ENCODE measurements around the gene BANP. TPM values are rescaled to one million over a fixed set of nuclear protein-coding genes. Genes with fewer than 3 reads are reported as not detected.
"Not testable (repeated sequence)": the region's sequence is repeated elsewhere in the genome, so short reads cannot be mapped to it uniquely, and the experiment has no call there.

The BANP gene
- total RNA-seq, 1 donor from 2014 or later: 44.9 TPM

- H3K27ac Mint-ChIP-seq: peak overlapping the region; percentile 10
- no peaks in the 10 kb centered on the region for H3K27me3 Mint-ChIP-seq
- no peak overlapping the region for H3K4me3 Mint-ChIP-seq
- H3K9me3 Mint-ChIP-seq: no peaks in the 10 kb centered on the region
- peaks cover 48% of the 10 kb centered on the region for H3K4me1 Mint-ChIP-seq
- no peak for DNase-seq
- intact Hi-C loops (cut with micrococcal nuclease): loop anchor here (2.0 kb wide), 1 partner anchor 21 kb away; no protein-coding TSS in a partner anchor
- peaks cover 62% of the 10 kb centered on the region for H3K36me3 Mint-ChIP-seq (ENCODE audit: low read depth)
Measured at GRCh38 chr16:87978127-87978526, 26.9 kb downstream of the BANP start.

GRCh38 chr16:87979352-87979751 is 28.1 kb downstream of the BANP start:
- H3K4me1 Mint-ChIP-seq: peaks cover 49% of the 10 kb centered on the region
- H3K27me3 Mint-ChIP-seq: no peaks in the 10 kb centered on the region
- H3K36me3 Mint-ChIP-seq (ENCODE audit: low read depth): peaks cover 58% of the 10 kb centered on the region
- no peak overlapping the region for H3K27ac Mint-ChIP-seq
- DNase-seq: no peak
- no peaks in the 10 kb centered on the region for H3K9me3 Mint-ChIP-seq
- intact Hi-C loops (cut with micrococcal nuclease): loop anchor here (2.0 kb wide), 1 partner anchor 23 kb away; no protein-coding TSS in a partner anchor
- H3K4me3 Mint-ChIP-seq: no peak overlapping the region

- intact Hi-C loops (cut with micrococcal nuclease): loop anchor here (2.0 kb wide), 2 partner anchors 17 to 23 kb away; no protein-coding TSS in a partner anchor
- H3K27ac Mint-ChIP-seq, DNase-seq, H3K27me3 Mint-ChIP-seq, H3K9me3 Mint-ChIP-seq: not testable (repeated sequence)
- peaks cover 59% of the 10 kb centered on the region for H3K36me3 Mint-ChIP-seq (ENCODE audit: low read depth)
- H3K4me1 Mint-ChIP-seq: peaks cover 50% of the 10 kb centered on the region
- H3K4me3 Mint-ChIP-seq: peak overlapping the region; percentile 2
Measured at GRCh38 chr16:87979911-87980630, 28.8 kb downstream of the BANP start.

DNA sequence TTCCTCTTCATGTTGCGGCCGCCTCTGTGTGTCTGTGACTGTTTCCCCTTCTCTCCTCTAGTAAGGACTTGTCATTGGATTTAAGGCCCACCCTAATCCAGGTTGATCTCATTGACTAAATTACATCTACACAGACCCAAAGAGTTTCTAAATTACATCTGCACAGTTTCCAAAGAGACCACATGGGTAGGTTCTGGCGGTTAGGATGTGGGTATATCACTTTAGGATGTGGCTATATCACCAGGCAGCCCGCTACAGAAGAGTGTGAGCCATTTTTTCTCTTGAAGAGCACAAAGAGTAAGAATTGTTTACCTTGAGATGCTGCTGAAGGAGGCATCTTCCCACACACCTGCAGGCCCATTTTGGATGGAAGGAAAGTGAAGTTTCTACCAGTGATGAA is 30.1 kb downstream of the BANP start:
- intact Hi-C loops (cut with micrococcal nuclease): loop anchor here (2.0 kb wide), 1 partner anchor 19 kb away; no protein-coding TSS in a partner anchor
- peaks cover 61% of the 10 kb centered on the region for H3K36me3 Mint-ChIP-seq (ENCODE audit: low read depth)
- peak; percentile 87 for DNase-seq

DNA sequence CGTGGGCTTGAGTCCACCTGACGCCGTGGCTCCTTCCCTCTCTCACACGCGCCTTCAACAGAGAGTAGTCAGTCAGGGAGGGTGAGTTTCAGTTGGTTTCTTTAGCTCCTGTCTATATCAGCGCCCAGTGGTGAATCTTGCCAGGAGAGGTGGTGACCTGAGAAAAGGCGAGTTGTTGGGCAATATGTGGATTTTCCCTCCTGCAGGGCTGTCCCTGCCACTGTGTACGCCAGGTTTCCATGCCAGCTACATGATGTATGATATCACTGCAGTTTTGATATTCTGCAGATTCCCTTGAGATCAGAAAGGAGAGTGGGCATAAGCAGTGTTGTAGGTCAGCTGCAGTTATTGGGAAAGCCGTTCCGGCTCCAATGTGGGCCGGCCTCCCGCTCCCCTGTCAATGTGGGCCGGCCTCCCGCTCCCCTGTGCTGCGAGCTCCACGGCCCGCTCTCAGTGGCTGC is 31.4 kb downstream of the BANP start:
- Mint-ChIP-seq H3K4me1 (peaks cover 54% of the 10 kb centered on the region), H3K27ac (peak overlapping the region; percentile 80), H3K9me3 (no peaks in the 10 kb centered on the region), H3K4me3 (no peak overlapping the region), H3K36me3 (ENCODE audit: low read depth) (peaks cover 59% of the 10 kb centered on the region), H3K27me3 (no peaks in the 10 kb centered on the region)
- DNase-seq: no peak
- intact Hi-C loops (cut with micrococcal nuclease): no loop called here

More for the DNA sequence above, 30.1 kb downstream of the BANP start:
- peak overlapping the region; percentile 80 for H3K27ac Mint-ChIP-seq
- H3K9me3 Mint-ChIP-seq, H3K27me3 Mint-ChIP-seq: not testable (repeated sequence)
- peak overlapping the region; percentile 43 for H3K4me3 Mint-ChIP-seq
- H3K4me1 Mint-ChIP-seq: peaks cover 55% of the 10 kb centered on the region

DNA sequence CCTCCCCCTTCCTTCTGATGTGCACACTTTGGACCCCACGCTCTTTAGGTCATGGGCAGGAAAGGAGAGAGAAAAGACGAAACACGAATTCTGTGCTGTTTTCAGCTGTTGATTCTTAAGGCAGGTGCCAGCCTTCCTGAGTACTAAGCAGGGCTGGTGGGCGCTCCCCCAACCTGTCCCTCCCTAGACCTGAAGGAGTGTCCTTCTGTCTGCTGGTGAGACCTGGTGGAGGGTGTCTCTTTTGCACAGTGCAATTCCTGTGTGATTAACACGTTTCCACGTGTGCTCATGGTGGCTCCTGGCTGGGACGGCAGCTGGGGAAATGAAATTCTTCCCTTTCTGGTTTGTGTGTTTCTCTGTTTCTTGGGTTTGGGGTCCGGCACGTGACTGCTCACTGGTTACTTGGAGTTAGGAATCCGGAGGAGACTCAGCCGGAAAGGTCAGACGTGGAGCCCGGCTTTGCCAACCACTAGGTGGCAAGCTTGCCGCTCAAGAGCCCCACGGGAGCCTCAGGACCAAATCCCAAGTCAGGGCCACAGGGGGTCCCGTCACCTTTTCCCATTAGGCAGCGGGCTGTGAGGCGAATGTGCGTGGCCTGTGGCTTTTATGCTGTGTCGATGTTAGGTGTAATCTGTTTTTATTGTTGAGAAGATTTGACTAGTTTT is 32.0 kb downstream of the BANP start:
- H3K9me3 Mint-ChIP-seq; intact Hi-C loops (cut with micrococcal nuclease); H3K27me3 Mint-ChIP-seq; H3K4me3 Mint-ChIP-seq; DNase-seq: not testable (repeated sequence)
- peaks cover 58% of the 10 kb centered on the region for H3K36me3 Mint-ChIP-seq (ENCODE audit: low read depth)
- peaks cover 54% of the 10 kb centered on the region for H3K4me1 Mint-ChIP-seq
- H3K27ac Mint-ChIP-seq: peak overlapping the region; percentile 80

- intact Hi-C loops (cut with micrococcal nuclease); H3K27me3 Mint-ChIP-seq; H3K27ac Mint-ChIP-seq; H3K4me3 Mint-ChIP-seq; H3K9me3 Mint-ChIP-seq: not testable (repeated sequence)
- H3K36me3 Mint-ChIP-seq (ENCODE audit: low read depth): peaks cover 56% of the 10 kb centered on the region
- peak; percentile 68 for DNase-seq
- peaks cover 54% of the 10 kb centered on the region for H3K4me1 Mint-ChIP-seq
Measured at GRCh38 chr16:87983737-87984097, 32.5 kb downstream of the BANP start.

- intact Hi-C loops (cut with micrococcal nuclease); H3K9me3 Mint-ChIP-seq; H3K27me3 Mint-ChIP-seq; H3K4me3 Mint-ChIP-seq; DNase-seq: not testable (repeated sequence)
- H3K4me1 Mint-ChIP-seq: peaks cover 53% of the 10 kb centered on the region
- peak overlapping the region; percentile 13 for H3K27ac Mint-ChIP-seq
- peaks cover 56% of the 10 kb centered on the region for H3K36me3 Mint-ChIP-seq (ENCODE audit: low read depth)
Measured at GRCh38 chr16:87984180-87984579, 32.9 kb downstream of the BANP start.

DNA sequence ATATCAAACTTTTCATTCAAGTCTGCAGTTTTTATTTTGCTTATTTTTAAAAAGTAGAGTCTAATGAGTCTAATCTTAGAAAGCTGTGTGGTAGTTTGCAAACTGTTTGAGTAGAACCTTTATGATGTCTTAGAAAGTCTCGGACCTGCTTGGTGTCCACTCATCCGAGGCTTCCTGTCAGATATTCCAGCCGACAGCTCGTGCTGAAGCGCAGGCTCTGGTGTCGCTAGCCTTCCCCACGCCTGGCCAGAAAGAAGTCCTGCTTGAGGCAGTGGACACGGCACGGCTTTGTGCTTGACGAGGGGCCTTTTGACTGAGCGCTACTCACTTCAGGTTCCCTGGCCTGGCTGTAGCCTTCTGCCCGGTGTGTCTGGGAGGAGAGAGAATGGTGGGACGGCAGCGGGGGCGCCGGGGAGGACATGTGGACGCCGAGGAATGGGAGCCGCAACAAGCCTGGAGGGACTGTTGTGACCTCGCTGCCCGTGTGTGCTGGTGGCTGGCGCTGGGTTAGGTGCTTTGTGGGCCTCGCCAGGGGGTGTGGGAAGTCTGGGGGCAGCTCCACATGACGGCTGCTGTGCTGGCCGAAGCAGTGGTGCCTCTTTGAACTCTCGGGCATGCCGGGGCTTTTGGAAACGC is 33.5 kb downstream of the BANP start:
- Mint-ChIP-seq H3K4me3 (no peak overlapping the region), H3K36me3 (ENCODE audit: low read depth) (peaks cover 55% of the 10 kb centered on the region)
- intact Hi-C loops (cut with micrococcal nuclease): no loop called here

DNA sequence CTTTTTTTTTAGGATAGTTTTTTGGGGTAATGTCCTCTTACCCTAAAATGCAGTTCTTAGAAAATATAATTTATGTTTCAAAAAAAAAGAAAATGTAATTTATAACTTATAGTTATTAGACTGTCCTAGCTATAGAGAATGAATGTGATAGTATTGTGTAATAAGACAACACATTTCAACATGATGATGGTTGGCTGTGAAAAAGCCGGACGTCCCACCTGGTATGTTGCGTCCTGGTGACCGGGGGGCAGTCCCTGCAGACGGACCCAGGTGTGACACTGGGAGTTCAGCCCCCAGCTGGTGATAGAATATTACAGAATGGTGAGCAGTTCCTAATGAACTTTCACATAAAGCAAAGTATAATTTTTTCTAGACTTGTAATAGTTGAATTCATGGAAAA is 34.3 kb downstream of the BANP start:
- intact Hi-C loops (cut with micrococcal nuclease): not testable (repeated sequence)

More for the DNA sequence above, 33.5 kb downstream of the BANP start:
- Mint-ChIP-seq H3K27me3 (no peaks in the 10 kb centered on the region), H3K4me1 (peaks cover 52% of the 10 kb centered on the region), H3K27ac (peak overlapping the region; percentile 13), H3K9me3 (no peaks in the 10 kb centered on the region)
- no peak for DNase-seq

GRCh38 chr16:87986361-87986849 is 35.2 kb downstream of the BANP start:
- H3K9me3 Mint-ChIP-seq; intact Hi-C loops (cut with micrococcal nuclease); DNase-seq; H3K27me3 Mint-ChIP-seq: not testable (repeated sequence)
- H3K4me3 Mint-ChIP-seq: peak overlapping the region; percentile 22
- peaks cover 38% of the 10 kb centered on the region for H3K4me1 Mint-ChIP-seq
- H3K36me3 Mint-ChIP-seq (ENCODE audit: low read depth): peaks cover 55% of the 10 kb centered on the region
- peak overlapping the region; percentile 84 for H3K27ac Mint-ChIP-seq

More for the DNA sequence above, 34.3 kb downstream of the BANP start:
- Mint-ChIP-seq H3K27ac (peak overlapping the region; percentile 56), H3K36me3 (ENCODE audit: low read depth) (peaks cover 52% of the 10 kb centered on the region), H3K4me1 (peaks cover 44% of the 10 kb centered on the region)
- not testable (repeated sequence) for H3K9me3 Mint-ChIP-seq, DNase-seq, H3K4me3 Mint-ChIP-seq, H3K27me3 Mint-ChIP-seq

- H3K27me3 Mint-ChIP-seq; H3K9me3 Mint-ChIP-seq; H3K4me3 Mint-ChIP-seq; DNase-seq; H3K27ac Mint-ChIP-seq; intact Hi-C loops (cut with micrococcal nuclease): not testable (repeated sequence)
- Mint-ChIP-seq H3K4me1 (peaks cover 18% of the 10 kb centered on the region), H3K36me3 (ENCODE audit: low read depth) (peaks cover 47% of the 10 kb centered on the region)
Measured at GRCh38 chr16:87988596-87988995, 37.4 kb downstream of the BANP start.

GRCh38 chr16:87990254-87990653 is 39.0 kb downstream of the BANP start:
- intact Hi-C loops (cut with micrococcal nuclease); H3K27ac Mint-ChIP-seq: not testable (repeated sequence)
- peaks cover 40% of the 10 kb centered on the region for H3K36me3 Mint-ChIP-seq (ENCODE audit: low read depth)

DNA sequence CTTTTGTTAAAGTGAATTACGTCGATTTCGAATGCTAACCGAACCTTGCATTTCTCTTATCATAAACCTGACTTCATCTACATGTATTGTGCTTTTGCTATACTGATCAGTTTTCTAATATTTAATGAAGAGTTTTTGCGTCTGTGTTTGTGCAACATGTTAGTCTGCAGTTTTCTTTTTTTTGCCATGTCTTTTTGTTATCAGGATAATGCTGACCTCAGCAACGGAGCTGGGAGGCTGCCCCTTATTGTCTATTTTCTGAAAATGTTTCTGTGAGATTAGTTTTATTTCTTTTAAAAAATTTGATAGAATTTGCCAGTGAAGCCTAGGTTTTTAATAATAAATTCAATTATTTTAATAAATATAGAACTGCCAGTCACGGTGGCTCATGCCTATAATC is 40.9 kb downstream of the BANP start:
- H3K27ac Mint-ChIP-seq; intact Hi-C loops (cut with micrococcal nuclease): not testable (repeated sequence)

More at GRCh38 chr16:87990254-87990653, 39.0 kb downstream of the BANP start:
- H3K4me1 Mint-ChIP-seq: peaks cover 11% of the 10 kb centered on the region
- H3K9me3 Mint-ChIP-seq, DNase-seq, H3K4me3 Mint-ChIP-seq, H3K27me3 Mint-ChIP-seq: not testable (repeated sequence)

More for the DNA sequence above, 40.9 kb downstream of the BANP start:
- not testable (repeated sequence) for DNase-seq, H3K4me1 Mint-ChIP-seq, H3K9me3 Mint-ChIP-seq, H3K4me3 Mint-ChIP-seq, H3K27me3 Mint-ChIP-seq
- H3K36me3 Mint-ChIP-seq (ENCODE audit: low read depth): peaks cover 29% of the 10 kb centered on the region
